Natural killer cell (primary cell): ENCODE measurements around the gene HINFP. TPM values are rescaled to one million over a fixed set of nuclear protein-coding genes. Genes with fewer than 3 reads are reported as not detected.

Experiments
- ATAC-seq, 3 donors: fragments of 150-1000 bp in 2 of 3; fragments of 200-7000 bp in 1 of 3; cut with Tn5 transposase; 1 replicate in 1 of 3; 2 replicates in 2 of 3; pipeline ENCODE4 v1.10.0; 2021; ENCODE audit warnings: mild to moderate bottlenecking in 2 of 3, moderate library complexity in 2 of 3
- DNase-seq, 2 donors: peaks; one replicate each; pipeline versions ENCODE4 v3.0.0 to v3.0.0-alpha.2; 2013 to 2021; ENCODE audit warnings: mixed read lengths in 1 of 2
- H3K27ac ChIP-seq: one replicate; pipeline ENCODE4 v1.5.1; 2013; ENCODE audit warnings: mild to moderate bottlenecking, low read length
- H3K27me3 ChIP-seq: one replicate; pipeline ENCODE4 v1.6.1; 2013; ENCODE audit warnings: low read length; ENCODE audit not compliant: control insufficient read depth, insufficient read depth
- H3K36me3 ChIP-seq: one replicate; pipeline ENCODE4 v1.6.1; 2013; ENCODE audit warnings: low read length; ENCODE audit not compliant: control insufficient read depth, insufficient read depth
- H3K4me1 ChIP-seq: one replicate; pipeline ENCODE4 v1.6.1; 2013; ENCODE audit warnings: low read length; ENCODE audit not compliant: control insufficient read depth, insufficient read depth
- H3K4me3 ChIP-seq: one replicate; pipeline ENCODE4 v1.5.1; 2013; ENCODE audit warnings: low read length
- H3K9me3 ChIP-seq: one replicate; pipeline ENCODE4 v1.6.1; 2013; ENCODE audit warnings: low read length; ENCODE audit not compliant: control insufficient read depth, insufficient read depth
- H3K27ac Mint-ChIP-seq, 2 donors: one replicate each; pipeline ENCODE4 v1.8.0; 2022; ENCODE audit warnings: mild to moderate bottlenecking in 2 of 2, mixed read lengths in 2 of 2, moderate library complexity in 1 of 2
- H3K27me3 Mint-ChIP-seq, 2 donors: one replicate each; pipeline ENCODE4 v1.8.0; 2022; ENCODE audit warnings: low read depth in 2 of 2, mixed read lengths in 2 of 2
- H3K36me3 Mint-ChIP-seq: one replicate; pipeline ENCODE4 v1.8.0; 2022; ENCODE audit warnings: mixed read lengths
- H3K4me1 Mint-ChIP-seq, 2 donors: one replicate each; pipeline ENCODE4 v1.8.0; 2022; ENCODE audit warnings: mixed read lengths in 2 of 2
- H3K4me3 Mint-ChIP-seq: one replicate; pipeline ENCODE4 v1.8.0; 2022; ENCODE audit warnings: mild to moderate bottlenecking, moderate library complexity, mixed read lengths
- H3K9me3 Mint-ChIP-seq, 2 donors: one replicate each; pipeline ENCODE4 v1.8.0; 2022; ENCODE audit warnings: mixed read lengths in 2 of 2
- CTCF ChIP-seq: fragments of 200-600 bp; IDR thresholded peaks from one replicate; pipeline ENCODE4 v1.8.0; 2022; ENCODE audit warnings: antibody characterized with exemption
- WGBS: methylation state at CpG from one replicate; pipeline ENCODE4 v1.1.7; 2013; ENCODE audit warnings: missing lambda C conversion rate; ENCODE audit not compliant: insufficient coverage; 5-methylcytosine and 5-hydroxymethylcytosine counted together
- intact Hi-C: fragments of 100-400 bp; cut with micrococcal nuclease; formaldehyde crosslinking; loops from one replicate; pipeline ENCODE4 v1.14.2; 2022
- total RNA-seq, 4 donors: library from RNA; stranded (reverse); fragments of 120-200 nt in 1 of 4; gene quantifications; one replicate each; pipeline versions ENCODE4 v1.2.3 to v1.2.4, GENCODE V29; 2013 to 2022

Gene HINFP
- total RNA-seq, 3 donors from 2014 or later (not counting 1 experiment from before 2014, with no cell fraction given): 30.2 to 38.2 (median 31.5) TPM

DNA sequence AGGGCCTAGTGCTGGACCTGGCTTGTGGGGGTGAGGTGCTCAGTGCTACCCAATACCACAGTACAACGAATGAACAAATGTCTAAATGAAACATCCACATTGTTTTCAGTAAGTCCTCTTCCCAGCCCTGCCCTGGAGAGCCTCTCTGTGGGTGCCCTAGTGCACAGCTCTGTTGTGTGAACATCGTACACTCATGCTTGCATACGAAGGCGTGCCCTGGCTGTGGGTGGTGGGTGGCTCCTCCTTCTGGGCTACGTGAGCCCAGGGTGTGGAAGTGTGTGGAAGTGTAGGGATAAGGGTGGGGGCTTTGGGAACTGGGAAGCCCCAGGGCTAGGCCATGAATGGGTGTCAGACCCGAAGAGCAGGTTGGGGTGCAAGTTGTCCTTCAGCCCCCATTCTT is 46.6 kb downstream of the HINFP start:
- Mint-ChIP-seq H3K4me1 (peaks cover 0 to 32% of the 10 kb centered on the region in 2 donors), H3K27ac (peak overlapping the region; percentile 43 to 90), H3K4me3 (peak overlapping the region; percentile 45), H3K9me3 (no peaks in the 10 kb centered on the region), H3K36me3 (no peaks in the 10 kb centered on the region), H3K27me3 (no peaks in the 10 kb centered on the region)
- Histone ChIP-seq H3K4me3 (no peak overlapping the region), H3K27me3 (no peaks in the 10 kb centered on the region), H3K4me1 (peaks cover 11% of the 10 kb centered on the region), H3K9me3 (no peaks in the 10 kb centered on the region), H3K27ac (peak overlapping the region; percentile 61), H3K36me3 (no peaks in the 10 kb centered on the region)
- intact Hi-C loops: loop anchor here (1.0 kb wide), 1 partner anchor 29 kb away; no protein-coding TSS in a partner anchor
- WGBS: 86% methylated on average over 6 of the region's 6 CpGs
- DNase-seq: no peak
- TF ChIP-seq CTCF: no peak
- ATAC-seq: no peak

- DNase-seq (peak; percentile 78 to 91), ATAC-seq (peak; percentile 97 to 98 (median 98))
- WGBS: 3% methylated on average over 63 of the region's 63 CpGs
- H3K4me1 Mint-ChIP-seq: peaks cover 0 to 32% of the 10 kb centered on the region in 2 donors
- intact Hi-C loops: loop anchor here (1.0 kb wide), 1 partner anchor 29 kb away; no protein-coding TSS in a partner anchor
- Histone ChIP-seq H3K9me3 (no peaks in the 10 kb centered on the region), H3K4me3 (peak within 1 kb of the TSS; percentile 47), H3K4me1 (peaks cover 11% of the 10 kb centered on the region), H3K27ac (peak within 1 kb of the TSS; percentile 61), H3K36me3 (no peaks in the 10 kb centered on the region), H3K27me3 (no peaks in the 10 kb centered on the region)
- H3K4me3 Mint-ChIP-seq: peak within 1 kb of the TSS; percentile 88
- H3K27ac Mint-ChIP-seq: peak within 1 kb of the TSS; percentile 76 to 90
- H3K9me3 Mint-ChIP-seq: no peaks in the 10 kb centered on the region
- no peaks in the 10 kb centered on the region for H3K27me3 Mint-ChIP-seq
- TF ChIP-seq CTCF: peak; percentile 77
- no peaks in the 10 kb centered on the region for H3K36me3 Mint-ChIP-seq
These were observed 47.3 kb downstream of the HINFP start, which contains the start of gene NLRX1 for GRCh38 chr11:119168471-119169281. Gene NLRX1 (plus strand): TSS chr11:119168725. CDS start chr11:119171404, 2,679 bp downstream.

GRCh38 chr11:119169282-119169719 is 47.9 kb downstream of the HINFP start:
- peaks cover under 1% of the 10 kb centered on the region for H3K36me3 ChIP-seq
- H3K27me3 ChIP-seq: no peaks in the 10 kb centered on the region
- no peaks in the 10 kb centered on the region for H3K27me3 Mint-ChIP-seq
- H3K4me1 Mint-ChIP-seq: peaks cover 0 to 32% of the 10 kb centered on the region in 2 donors
- peaks cover 11% of the 10 kb centered on the region for H3K4me1 ChIP-seq
- H3K27ac Mint-ChIP-seq: peak overlapping the region; percentile 76 to 90
- H3K27ac ChIP-seq: peak overlapping the region; percentile 61
- peak overlapping the region; percentile 88 for H3K4me3 Mint-ChIP-seq
- DNase-seq (peak in 1 of 2 donors; percentile 49), ATAC-seq (peak in 2 of 3 donors; percentile 8 to 14)
- WGBS: 19% methylated on average over 15 of the region's 15 CpGs
- no peaks in the 10 kb centered on the region for H3K9me3 Mint-ChIP-seq
- no peaks in the 10 kb centered on the region for H3K9me3 ChIP-seq
- H3K4me3 ChIP-seq: peak overlapping the region; percentile 47
- intact Hi-C loops: no loop called here
- TF ChIP-seq CTCF: no peak
- H3K36me3 Mint-ChIP-seq: no peaks in the 10 kb centered on the region
